HG02798 (cell line): ENCODE data around the gene NFKBIB.

Experiments used
- ATAC-seq: cut with Tn5 transposase; IDR thresholded peaks from one replicate; pipeline ENCODE4 v1.9.1; 2021; ENCODE audit warnings: mild to moderate bottlenecking; ENCODE audit not compliant: unreplicated experiment, poor library complexity

Gene NFKBIB

DNA sequence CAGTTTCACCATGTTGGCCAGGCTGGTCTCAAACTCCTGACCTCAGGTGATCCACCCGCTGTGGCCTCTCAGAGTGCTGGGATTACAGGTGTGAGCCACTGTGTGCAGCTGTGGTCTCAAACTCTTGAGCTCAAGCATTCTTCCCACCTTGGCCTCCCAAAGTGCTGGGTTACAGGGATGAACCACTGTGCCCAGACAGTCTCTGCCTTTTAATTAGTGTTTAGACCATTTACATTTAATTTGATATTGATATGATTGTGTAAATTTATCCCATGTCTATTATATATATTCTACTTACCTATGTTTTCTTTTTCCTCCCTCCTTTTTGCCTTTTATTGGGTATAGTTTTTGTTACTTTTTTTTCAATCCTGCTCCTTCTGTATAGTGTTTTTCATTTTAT lies 1.9 kb downstream of the NFKBIB start:
- no peak for ATAC-seq

DNA sequence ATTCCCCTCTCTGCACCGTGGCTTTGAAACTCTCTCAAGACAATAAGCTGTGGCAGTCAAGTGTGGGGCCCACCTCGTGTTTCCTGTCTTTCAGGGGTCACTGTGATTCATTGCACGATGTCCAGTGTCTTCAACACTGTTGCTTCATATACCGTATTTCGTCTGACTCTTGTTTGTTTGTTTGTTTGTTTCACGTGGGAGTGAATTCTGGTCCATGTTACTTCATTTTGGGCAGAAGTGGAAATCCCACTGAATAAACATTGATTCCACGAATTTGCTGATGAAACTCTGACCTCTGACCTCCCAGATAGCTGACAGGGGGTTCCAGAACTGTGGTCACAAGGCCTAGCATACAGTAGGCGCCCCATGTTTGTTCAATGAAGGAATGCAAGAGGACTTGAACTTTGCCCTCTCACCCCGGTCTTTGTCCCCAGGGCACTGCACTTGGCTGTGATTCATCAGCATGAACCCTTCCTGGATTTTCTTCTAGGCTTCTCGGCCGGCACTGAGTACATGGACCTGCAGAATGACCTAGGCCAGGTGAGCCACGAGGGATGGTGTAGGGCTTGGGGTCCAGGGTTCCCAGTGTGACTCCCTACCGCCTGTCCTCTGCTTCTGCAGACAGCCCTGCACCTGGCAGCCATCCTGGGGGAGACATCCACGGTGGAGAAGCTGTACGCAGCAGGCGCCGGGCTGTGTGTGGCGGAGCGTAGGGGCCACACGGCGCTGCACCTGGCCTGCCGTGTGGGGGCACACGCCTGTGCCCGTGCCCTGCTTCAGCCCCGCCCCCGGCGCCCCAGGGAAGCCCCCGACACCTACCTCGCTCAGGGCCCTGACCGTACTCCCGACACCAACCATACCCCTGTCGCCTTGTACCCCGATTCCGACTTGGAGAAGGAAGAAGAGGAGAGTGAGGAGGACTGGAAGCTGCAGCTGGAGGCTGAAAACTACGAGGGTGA lies 5.1 kb downstream of the NFKBIB start:
- ATAC-seq, result no peak

DNA sequence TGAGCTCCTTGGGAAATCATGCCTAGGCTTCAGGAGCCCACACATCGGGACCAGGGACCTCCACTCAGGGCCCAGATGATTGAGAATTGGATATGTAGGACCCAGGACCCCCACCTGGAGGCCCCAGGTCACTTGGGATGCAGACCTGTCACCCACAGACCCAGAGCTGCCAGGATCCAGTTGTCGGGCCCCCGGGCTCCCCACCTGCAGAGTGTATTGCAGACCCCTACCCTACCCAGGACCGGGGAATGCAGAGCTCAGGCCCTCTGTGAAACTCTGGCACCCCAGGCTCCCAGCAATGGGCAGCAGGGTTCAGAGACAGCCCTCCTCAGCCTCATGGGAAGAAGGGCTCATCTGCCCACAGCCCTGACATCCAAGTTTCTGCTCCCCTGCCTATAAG lies 5.9 kb downstream of the NFKBIB start:
- no peak for ATAC-seq

DNA sequence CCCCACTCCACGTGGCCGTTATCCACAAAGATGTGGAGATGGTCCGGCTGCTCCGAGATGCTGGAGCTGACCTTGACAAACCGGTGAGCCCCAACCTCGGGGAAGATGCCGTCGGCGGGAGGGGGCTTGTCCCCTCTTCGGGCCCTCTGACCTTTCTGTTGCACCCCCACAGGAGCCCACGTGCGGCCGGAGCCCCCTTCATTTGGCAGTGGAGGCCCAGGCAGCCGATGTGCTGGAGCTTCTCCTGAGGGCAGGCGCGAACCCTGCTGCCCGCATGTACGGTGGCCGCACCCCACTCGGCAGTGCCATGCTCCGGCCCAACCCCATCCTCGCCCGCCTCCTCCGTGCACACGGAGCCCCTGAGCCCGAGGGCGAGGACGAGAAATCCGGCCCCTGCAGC lies 7.5 kb downstream of the NFKBIB start:
- no peak for ATAC-seq

DNA sequence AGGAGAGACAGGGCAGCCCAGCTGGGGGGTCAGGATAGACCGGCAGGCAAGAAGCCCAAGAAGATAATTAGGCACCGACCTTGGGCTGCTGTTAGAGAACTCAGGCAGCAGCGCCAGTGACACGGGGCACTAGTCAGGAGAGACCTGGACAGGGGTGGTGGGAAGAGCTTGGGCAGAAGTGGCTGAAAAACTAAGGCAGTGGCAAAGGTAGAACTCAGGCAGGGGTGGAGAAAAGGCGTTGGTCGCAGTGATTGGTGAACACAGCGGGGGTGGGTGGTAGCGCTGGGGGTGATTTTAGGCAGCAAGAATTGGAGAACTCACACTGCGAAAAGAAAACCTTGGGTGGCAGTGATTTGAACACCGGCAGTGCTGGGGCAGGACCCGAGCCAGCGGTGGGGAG lies 7.9 kb downstream of the NFKBIB start:
- ATAC-seq, result no peak

DNA sequence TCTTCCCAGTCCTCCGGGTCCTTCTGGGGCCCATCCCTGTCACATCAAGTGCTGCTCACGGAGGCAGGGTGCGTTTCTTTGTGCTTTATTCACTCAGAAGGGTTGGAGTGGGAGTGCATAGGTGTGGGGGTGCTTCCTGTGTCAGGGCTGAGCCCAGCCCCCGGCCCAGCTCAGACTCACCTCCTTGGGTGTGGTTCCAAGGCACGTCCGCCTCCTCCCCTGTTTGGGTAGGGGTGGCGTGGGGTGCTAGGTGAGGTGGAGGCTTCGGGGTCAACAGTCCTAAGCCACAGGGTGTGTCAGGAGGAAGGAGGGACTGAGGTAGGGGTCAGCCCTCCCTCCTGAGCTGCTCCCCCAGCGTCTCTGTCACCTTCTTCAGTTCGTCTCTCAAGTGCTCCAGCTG lies 9.1 kb downstream of the NFKBIB start:
- ATAC-seq, result no peak

DNA sequence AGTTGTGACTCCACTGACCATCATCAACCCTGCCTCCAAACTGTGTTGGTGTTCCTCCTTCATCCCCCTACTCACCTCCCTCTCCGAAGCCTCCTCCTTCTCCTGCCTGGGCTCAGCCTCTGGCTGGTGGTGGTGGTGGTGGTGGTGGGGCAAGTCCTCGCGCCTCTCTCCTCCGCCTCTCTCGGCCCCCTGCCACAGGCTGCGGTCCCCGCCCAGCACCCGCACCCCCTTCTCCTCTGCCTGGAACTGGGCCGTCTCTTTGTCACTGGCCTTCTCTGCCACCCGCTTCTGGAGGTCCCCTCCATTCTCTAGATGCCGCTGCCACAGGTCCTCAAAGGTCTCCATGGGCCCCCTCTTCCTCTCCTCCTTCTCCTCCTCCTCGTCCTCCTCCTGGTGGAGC lies 10.7 kb downstream of the NFKBIB start:
- ATAC-seq, result no peak

DNA sequence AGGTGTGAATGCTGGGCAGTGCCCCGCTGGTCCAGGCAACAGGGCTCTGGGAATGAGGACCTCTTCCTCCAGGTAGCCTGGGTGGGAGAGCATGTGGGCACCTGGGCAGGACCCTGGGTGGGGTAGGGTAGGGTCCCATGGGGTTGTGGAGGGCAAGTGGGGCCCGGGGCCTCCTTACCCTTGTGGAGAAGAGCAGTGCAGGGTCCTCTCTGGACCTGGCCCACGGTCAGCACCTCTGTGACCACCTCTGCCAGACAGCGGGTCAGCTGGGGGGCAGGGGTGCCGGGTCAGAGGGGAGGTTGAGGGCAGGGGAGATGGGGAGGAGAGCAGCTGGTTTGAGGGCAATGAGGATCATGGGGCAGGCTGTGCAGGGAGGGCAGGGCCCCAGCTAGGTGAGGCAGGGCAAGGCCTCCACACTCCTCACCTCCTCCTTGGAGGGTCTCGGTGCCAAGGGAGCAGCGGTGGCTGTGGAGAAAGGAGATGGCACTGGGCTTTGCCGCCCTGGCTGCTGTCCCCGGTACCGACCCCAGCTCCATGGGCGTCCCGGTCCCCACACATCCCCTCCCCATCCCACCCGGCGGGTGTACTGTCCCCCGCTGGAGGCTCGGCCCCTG lies 11.7 kb downstream of the NFKBIB start:
- ATAC-seq, result no peak

DNA sequence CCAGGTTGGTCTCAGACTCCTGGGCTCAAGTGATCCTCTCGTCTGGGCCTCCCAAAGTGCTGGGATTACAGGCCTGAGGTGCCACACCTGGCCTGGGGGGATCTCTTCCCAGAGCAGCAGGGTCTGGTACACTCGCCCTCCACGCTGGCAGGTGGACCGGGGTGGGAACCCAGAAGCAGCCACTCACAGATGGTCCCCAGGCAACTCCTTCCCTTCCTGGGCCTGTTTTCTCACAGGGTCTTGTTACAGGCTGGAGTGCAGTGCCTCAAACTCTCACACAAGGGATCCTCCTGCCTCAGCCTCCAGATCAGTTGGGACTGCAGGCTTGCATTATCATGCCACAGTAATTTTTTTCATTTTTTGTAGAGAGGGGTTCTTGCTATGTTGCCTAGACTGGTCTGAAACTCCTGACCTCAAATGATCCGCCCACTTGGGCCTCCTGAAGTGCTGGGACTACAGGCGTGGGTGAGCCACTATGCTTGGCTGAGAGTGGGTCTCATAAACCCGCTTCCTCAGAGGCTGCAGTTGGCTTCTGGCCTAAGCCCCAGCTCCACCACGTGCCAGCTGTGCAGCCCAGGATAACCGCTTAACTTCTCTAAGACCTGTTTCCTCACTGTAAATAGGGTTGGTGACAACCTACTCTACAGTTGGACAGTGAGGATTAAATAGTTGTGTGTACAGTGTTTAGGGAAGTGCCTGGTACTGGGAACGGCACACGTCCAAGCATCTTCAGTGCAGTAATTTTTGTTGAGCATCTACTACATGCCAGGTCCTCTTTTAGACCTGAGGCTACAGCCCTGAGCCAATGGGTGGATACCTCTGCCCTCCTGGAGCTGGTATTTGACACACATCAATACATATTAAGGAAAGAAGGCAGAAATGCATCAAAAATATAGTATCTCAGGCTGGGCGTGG lies 13.1 kb downstream of the NFKBIB start:
- ATAC-seq, result no peak

DNA sequence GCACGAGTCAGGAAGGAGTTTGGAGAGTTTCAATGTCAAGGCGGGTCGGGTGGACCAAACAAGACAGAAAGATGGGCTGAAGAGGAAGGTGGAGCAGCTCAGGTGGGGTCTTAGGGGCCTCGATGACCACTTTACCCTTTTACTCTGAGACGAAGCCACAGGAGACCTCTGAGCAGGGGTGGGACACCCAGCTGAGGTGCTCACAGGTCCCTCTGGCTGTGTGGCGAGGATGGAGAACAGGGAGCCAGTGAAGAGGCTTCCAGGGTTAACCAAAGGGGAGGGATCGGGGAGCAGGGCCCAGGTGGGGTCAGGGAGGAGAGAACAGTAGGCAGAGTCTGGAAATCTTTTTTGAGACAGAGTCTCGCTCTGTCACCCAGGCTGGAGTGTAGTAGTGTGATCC lies 14.2 kb downstream of the NFKBIB start:
- no peak for ATAC-seq

DNA sequence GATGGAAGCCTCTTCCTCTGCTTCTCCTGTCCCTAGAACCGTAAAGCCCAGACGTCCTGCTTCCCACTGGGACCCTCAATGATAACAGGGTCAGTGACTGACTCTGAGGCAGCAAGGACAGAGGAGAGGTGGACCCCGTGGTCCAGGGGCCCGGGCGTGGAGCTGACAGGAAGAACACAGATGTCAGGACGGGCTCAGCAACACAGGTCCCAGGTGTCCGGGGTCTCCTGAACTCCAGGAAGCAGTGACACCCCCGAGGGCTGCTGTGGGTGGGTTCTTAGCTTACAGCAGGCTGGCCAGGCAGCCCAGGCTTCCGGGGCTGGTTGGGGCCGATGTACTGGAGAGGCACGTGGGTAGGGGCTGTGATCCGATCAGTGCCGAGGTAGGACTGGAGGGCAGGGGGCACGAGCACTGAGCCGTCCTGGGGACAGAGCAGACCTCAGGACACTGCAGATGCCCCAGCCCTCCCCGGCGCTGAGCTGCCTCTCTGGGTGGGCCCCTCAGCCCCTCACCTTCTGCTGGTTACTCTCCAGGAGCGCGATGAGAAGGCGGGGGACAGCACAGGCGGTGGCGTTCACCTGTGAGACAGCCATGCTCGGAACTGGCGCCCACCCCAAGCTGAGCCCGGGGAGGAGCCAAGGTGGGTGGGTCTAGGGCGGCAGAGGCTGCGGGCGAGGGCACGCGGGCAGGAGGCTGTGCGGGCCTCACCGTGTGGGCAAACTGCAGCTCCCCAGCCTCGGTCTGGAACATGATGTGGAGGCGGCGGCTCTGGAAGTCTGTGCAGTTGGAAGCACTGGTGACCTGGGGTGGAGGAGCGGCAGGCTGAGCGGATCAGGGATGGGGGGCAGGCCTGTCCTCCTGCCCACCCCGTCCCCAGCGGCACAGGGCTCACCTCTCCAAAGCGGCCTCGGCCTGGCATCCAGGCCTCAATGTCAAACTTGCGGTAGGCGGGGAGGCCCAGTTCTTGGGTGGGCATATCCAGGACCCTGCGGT lies 15.9 kb downstream of the NFKBIB start:
- no peak for ATAC-seq

DNA sequence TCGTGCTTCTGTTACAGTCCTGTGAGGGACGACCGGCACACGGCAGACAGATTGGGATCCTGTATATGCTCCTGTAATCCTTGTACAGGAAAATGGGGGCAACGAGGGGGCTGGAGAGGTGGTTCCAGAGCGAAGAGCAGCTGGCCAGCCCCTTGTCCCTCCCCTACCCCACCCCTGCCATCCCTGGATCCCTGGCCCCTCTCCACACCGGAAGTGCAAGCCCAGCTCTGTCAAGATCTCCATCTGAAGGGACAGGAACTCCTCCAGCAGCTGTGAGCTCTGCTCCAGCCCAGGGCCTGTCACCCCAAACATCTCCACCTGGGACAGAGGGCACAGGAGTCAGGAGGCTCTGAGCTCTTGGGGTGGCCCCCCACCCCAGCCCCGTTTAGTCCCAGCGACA lies 17.7 kb downstream of the NFKBIB start:
- ATAC-seq, result no peak

DNA sequence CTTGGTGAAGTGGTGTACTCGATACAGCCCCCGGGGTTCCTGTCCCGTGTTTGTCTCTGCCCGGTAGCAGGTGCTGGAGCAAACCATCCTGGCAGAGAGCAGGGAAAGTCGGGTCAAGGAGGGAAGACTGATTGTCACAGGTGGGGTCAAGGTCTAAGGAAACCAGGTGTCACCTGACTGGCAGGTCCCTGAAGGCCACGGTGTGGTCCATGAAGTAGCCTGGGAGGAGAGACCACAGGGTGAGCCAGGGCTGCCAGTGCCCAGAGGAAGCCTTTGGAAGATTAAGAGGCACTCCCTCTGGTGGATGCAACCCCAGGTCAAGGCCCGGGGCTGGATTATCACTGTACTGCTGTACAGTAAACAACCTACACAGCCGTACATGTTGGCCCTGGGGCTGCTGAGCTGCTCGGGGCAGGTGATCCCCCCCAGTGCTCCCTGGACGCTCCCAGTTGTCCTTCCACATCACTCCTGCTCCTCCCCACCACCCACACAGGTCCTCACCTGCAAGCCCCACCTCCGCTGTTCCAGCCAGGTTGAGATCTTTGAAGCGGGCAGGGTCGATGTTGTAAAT lies 18.2 kb downstream of the NFKBIB start:
- ATAC-seq, result no peak

DNA sequence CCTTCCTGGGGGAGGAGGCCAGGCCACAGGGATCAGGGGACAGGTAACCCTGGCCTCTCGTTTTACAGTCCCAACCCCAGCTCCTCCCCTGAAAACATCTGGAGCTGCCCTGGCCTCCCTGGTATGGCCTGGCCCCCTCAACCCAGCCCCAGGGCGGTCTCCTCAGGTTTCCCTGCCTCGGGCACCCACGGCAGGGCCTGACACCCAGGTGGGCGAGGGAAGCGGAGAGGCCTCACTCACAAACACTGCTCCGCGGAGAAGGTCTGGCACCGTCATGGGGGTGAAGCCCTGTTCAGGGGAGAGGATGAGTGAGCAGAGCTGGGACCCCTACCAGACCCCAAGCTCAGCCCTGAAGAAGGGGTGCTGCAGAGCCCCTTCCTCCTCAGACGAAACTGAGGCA lies 18.8 kb downstream of the NFKBIB start:
- no peak for ATAC-seq

DNA sequence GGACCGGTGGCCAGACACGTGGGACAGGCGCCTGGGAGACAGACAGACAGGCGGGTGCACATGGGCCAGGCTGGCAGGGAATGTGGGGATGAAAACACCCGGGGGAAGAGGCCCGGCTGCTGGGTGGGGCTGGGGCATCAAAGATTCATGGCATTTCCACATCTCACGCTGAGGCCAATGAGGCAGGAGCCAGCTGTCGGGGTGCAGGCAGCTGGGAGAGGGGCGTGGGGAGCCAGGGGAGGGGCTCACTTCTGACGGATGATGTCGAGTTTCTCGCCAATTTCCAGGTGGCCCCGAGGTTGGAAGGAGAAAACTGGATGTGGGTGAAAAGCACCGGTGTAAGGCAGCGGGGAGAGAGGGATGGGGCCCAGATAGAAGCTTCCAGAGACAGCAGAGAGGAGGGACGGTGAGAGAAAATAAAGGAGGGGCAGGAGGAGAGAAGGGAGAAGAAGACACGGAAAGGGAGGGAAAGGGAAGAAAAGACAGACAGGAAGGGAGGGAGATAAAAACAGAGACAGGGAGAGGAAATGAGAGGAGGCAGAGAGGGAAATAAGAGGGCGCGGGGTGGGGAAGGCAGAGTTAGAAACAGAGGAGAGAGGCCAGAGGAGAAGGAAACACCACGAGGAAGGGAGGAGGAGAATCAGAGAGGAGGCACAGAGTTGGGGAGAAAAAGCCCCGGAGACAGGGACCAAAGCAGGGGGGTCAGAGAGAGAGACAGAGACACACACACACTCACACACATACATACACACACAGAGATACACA lies 20.2 kb downstream of the NFKBIB start:
- no peak for ATAC-seq

DNA sequence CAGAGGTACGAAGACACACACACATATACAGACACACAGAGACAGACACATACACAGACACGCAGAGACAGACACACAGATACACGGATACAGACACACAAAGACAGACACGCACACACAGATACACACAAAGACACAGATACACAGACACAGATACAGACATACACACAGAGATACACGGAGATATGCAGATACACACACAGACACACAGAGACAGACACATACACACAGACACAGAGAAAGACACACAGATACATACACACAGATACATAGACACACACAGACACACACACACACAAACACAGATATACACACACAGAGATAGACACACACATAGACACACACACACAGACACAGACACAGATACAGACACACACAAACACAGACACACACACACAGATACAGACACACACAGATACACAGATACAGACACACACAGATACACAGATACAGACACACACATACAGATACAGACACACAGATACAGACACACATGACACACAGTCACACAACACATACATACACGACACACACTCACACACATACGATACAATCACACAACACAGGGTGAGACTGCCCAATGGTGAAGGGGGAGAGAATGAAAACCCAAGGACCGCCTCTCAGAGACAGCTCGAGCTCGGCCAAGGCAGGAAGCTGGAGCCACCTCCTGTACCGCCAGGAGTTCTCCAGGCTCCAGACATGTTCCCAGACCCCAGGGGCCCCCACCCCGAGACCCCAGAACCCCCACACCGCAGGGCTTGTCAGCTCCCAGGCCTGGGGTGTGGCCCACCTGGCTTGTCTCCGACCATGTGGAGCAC lies 21.0 kb downstream of the NFKBIB start:
- no peak for ATAC-seq

DNA sequence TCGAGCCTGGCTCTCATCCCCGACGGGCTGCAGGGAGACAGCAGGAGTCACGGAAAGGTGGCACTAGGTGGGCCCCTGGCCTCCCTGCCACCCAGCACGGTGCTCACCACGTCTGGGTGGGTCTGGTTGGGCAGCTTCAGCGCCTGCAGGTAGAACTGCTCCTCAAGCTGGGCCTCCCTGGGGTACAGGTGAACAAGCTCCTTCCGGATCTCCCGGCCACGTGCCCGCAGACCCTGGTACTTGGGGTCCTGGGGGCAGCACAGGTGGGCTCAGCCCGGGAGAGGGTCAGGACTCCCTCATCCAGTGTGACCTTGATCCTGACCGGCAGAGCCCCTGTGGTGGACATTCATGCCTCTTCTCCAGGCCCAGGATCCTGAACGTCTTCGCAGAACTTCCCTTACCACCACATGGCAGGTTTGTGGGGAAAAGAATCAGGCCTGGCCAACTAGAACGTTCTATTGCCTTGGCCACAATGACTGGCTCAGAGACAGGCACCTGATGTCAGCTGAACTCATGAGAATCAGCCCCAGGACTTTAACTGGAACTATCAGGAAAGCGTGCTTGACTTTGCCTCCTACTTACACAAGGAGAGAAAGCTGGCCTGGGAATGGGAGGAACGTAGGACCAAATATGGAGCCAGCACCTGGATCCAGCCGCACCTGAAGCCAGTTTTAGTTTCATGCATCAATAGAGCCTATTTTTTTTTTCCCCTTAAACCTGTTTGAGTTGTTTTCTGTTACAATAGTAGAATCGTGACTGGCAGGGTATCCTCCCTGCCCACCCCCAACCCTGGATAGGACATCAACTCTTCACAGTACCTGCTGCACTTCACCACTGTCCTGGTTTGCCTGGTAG lies 21.9 kb downstream of the NFKBIB start:
- no peak for ATAC-seq
